Skin epidermis (tissue), 12 donors: ENCODE measurements around the gene CDX1.

ENCODE experiments used
- H3K27ac ChIP-seq, 21 experiments: fragments of 200-600 bp; sonication (generic) in 11 of 21; one replicate each; pipeline ENCODE4 v1.5.0; 2020; ENCODE audit warnings: mild to moderate bottlenecking in 3 of 21, inconsistent platforms in 2 of 21, moderate library complexity in 2 of 21
- H3K4me3 ChIP-seq, 7 experiments: fragments of 200-600 bp; sonication (generic) in 2 of 7; one replicate each; pipeline ENCODE4 v1.5.0; 2020; ENCODE audit warnings: inconsistent platforms in 2 of 7, mild to moderate bottlenecking in 2 of 7, moderate library complexity in 1 of 7

CDX1 gene

GRCh38 chr5:150190503-150190979 is 24.0 kb downstream of the CDX1 start:
- Histone ChIP-seq H3K4me3 (no peak overlapping the region), H3K27ac (no peak overlapping the region)

- no peak overlapping the region for H3K27ac ChIP-seq
- no peak overlapping the region for H3K4me3 ChIP-seq
Observed at GRCh38 chr5:150190987-150191386, 24.4 kb downstream of the CDX1 start.

DNA sequence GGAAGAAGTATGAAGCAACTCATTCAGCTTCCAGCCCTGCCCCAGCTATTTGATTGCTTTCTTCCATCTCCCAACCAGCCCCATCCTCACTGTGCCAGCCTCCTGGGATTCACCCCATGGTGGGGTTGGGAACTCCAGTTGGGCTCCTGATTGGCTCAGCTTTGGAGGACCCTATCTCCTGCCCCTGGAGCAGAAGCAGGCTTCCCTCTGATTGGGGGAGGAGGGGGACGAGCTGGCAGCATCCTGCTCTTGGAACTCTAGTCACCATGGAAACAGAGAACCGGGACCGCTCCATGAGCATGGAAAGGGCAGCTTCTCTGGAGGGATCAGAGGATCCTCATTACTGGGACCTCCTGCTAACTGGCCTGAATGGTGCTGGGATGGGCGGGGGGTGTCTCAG is 25.9 kb downstream of the CDX1 start:
- Histone ChIP-seq H3K27ac (no peak overlapping the region), H3K4me3 (no peak overlapping the region)

DNA sequence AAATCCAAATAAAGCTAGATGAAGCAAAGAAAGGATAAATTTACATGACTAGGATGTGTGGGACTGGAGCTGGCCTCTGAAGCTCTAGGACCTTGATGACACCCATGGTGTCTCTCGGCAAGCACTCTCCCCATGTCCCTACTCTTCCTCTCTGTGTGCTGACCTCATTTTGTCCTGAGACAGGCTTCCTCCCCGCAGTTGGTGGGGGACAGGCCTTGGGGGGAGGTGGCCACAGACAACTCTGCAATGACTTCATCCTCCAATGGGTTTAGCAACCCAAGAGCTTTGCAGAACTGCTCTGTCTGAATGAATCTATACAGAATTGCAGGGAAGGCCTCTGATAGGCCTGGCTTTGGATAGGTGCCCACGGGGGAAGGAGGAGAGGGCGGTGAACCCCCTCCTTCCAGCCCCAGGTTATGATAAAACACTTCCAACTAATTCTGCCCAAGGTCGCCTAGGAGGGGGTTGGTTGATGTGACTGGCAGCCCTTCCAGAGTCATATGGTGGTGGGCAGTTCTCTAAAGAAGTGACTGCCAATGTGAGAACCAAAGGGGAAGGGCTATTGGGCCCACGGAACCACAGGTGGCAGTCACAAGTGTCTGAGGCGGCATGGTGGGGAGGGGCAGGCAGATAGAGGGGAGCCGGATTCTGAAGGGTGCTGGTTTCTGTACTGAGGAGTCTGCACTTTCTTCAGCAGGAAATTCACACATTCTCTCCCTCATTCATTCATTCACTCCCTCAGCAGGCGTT is 29.3 kb downstream of the CDX1 start:
- H3K27ac ChIP-seq, result no peak overlapping the region
- H3K4me3 ChIP-seq, result no peak overlapping the region

DNA sequence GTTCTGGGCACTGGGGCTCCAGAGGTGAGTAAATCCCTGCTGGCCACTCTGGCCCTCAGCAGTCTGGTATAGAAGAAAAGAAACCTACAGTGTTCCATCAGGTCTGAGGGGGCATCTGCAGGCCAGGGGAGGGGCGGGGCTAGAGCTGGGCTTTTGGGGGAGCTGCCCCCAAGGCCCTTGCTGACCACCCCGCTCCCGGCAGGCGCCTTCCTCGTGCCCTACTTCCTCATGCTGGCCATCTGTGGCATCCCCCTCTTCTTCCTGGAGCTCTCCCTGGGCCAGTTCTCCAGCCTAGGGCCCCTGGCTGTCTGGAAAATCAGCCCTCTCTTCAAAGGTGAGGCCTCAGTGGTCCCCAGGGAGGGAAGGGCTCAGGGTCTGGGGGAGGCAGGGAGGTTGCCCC is 29.9 kb downstream of the CDX1 start:
- Histone ChIP-seq H3K4me3 (no peak overlapping the region), H3K27ac (no peak overlapping the region)

GRCh38 chr5:150196986-150197385 is 30.4 kb downstream of the CDX1 start:
- H3K27ac ChIP-seq, result no peak overlapping the region
- no peak overlapping the region for H3K4me3 ChIP-seq

- no peak overlapping the region for H3K27ac ChIP-seq
- H3K4me3 ChIP-seq, result no peak overlapping the region
Observed at GRCh38 chr5:150197476-150197875, 30.9 kb downstream of the CDX1 start.

GRCh38 chr5:150202501-150202900 is 35.9 kb downstream of the CDX1 start:
- Histone ChIP-seq H3K4me3 (no peak overlapping the region), H3K27ac (no peak overlapping the region)

- no peak overlapping the region for H3K27ac ChIP-seq
- no peak overlapping the region for H3K4me3 ChIP-seq
Observed at GRCh38 chr5:150203832-150204589, 37.4 kb downstream of the CDX1 start.

DNA sequence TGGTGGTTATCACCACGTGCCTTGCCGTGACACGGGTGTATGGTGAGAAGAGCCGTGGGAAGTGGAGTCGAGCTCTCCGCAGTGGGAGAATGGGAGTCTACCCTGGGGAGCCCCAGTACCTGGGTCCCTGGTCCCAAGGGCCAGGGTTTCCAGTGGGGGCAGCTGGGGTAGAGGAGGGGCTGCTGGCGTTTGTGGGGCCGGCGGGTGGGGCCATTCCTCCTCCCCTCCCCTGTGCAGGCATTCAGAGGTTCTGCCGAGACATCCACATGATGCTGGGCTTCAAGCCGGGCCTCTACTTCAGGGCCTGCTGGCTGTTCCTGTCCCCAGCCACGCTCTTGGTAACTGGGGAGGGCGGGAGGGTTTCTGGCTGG is 38.0 kb downstream of the CDX1 start:
- H3K4me3 ChIP-seq, result no peak overlapping the region
- H3K27ac ChIP-seq, result no peak overlapping the region

DNA sequence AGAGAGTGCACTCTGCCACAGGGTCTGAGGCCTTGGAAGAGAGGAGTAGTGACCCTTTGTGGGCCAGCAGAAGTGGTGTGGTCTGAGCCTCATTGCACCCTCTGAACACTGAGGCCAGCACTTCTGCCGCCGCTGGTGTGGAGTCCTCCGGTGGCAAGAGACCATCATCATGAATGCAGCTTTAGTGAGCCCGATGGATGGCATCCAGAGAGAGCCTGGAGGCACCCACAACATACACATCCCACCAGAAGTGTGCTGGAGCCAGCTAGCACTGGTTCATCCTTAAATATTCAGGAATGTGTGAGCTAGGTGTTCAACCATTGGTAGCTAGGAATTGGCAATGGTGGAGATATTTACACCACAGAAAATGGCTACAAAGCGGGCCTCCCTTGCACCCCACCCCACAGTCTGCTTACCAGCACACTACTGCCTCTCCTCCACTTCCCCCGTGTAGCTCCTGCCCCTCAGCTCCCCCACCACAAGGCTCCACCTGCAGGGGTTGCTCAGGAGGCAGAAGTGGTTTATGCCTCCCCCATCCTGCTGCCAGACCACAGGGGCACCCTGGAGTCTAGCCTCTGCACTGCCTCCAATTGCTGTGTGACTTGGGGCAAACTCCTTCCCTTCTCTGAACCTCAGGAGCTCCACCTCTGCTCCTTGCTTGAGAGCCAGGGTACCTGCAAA is 39.7 kb downstream of the CDX1 start:
- H3K4me3 ChIP-seq, result no peak overlapping the region
- H3K27ac ChIP-seq, result no peak overlapping the region

- Histone ChIP-seq H3K4me3 (no peak overlapping the region), H3K27ac (no peak overlapping the region)
Observed at GRCh38 chr5:150206779-150207115, 40.2 kb downstream of the CDX1 start.

DNA sequence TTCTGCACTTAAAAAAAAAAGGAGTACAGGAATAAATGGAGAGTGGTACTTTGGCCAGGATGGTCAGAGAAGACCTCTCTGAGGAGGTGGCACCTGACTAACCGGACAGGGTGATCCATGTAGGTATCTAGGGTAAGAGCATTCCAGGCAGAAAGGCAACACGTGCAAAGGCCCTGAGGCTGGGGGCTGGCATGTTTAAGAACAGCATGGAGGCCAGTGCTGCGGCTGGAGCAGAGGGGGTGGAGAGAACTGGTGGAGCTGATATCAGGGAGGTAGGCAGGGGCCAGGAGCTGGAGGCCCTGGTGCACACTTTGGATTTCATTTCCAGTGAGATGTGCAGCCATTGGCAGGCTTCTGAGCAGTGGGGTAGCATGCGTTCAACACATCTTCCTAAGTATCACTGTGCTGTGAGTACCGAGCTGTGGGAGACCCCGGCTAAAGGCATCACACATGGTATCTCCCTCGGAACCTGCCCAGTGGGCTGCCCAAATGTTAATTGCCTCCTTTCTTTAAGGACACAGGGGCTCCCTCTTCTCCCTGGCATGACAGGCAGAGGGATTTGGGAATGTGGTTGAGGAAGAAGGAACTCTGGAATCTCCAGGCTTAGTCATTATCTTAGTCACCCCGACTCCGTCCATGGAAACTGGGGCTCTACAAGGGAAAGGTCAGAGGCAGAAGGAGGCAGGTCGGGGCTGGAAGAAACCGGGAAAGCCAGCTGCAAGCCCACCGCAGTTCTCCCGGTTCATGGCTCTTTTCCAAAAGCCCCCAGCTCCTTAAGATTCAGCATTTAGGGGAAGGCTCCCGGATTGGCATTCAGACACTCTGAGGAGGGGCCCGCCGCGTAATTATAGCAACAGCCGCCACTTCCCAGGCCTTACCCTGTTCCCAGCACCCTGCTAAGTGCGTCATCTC is 41.9 kb downstream of the CDX1 start:
- no peak overlapping the region for H3K4me3 ChIP-seq
- H3K27ac ChIP-seq, result peak overlapping the region in 15 of 21 experiments; percentile 34 to 74 (median 62)

DNA sequence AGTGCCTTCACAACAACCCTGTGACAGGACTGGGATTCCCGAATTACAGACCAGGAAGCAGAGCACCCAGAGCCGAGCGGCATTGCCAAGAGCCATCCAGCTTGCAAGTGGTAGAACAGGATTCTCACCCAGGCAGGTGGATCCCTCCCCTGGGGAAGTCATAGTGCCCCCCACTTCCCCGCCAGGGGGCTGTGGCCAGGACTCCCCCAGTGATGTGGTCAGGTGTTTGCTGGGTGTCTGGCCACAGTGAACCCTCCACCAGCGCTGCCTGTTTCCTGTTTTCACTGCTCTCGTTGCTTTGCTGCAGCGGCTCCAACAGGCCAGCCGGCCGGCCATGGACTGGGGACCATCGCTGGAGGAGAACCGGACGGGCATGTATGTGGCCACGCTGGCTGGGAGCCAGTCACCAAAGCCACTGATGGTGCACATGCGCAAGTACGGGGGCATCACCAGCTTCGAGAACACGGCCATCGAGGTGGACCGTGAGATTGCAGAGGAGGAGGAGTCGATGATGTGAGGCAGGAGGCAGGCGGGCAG is 42.6 kb downstream of the CDX1 start:
- no peak overlapping the region for H3K4me3 ChIP-seq
- H3K27ac ChIP-seq, result peak overlapping the region in 14 of 21 experiments; percentile 49 to 74 (median 64)

- Histone ChIP-seq H3K27ac (peak overlapping the region in 2 of 21 experiments; percentile 46 to 52), H3K4me3 (no peak overlapping the region)
Observed at GRCh38 chr5:150210644-150211043, 44.1 kb downstream of the CDX1 start.

GRCh38 chr5:150211156-150212030 is 44.8 kb downstream of the CDX1 start:
- Histone ChIP-seq H3K4me3 (no peak overlapping the region), H3K27ac (peak overlapping the region in 6 of 21 experiments; percentile 9 to 57 (median 40))

- Histone ChIP-seq H3K4me3 (no peak overlapping the region), H3K27ac (peak overlapping the region in 16 of 21 experiments; percentile 0 to 81 (median 61))
Observed at GRCh38 chr5:150213530-150213929, 47.0 kb downstream of the CDX1 start.

DNA sequence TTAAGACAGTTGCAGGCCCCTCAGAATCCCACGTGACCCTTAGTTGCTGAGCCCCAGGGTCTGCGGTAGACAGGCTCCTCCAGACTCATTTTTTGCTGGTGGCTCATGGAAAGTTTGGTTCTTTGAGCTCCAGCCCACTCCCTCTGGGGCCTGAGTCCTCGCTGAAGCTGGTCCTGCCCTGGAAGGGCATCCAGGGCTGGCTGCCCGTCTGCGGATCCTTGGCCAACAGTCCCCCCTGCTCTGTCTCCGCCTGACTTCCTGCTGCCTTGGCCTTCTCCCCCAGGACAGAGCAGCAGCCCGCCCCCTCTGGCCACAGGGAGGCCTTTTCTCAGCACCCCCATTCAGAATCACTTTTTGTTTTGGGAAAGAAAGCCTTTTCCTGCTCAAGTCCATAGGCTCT is 47.7 kb downstream of the CDX1 start:
- no peak overlapping the region for H3K4me3 ChIP-seq
- peak overlapping the region in 17 of 21 experiments; percentile 0 to 81 (median 57) for H3K27ac ChIP-seq
